Astrocyte (in vitro differentiated cells and primary cell): ENCODE data around the gene NTN1. TPM values are rescaled to one million over a fixed set of nuclear protein-coding genes. Genes with fewer than 3 reads are reported as not detected.

Experiments used
- DNase-seq: peaks from one replicate; pipeline ENCODE4 v3.0.0-alpha.2; 2010; ENCODE audit warnings: low read depth
- FAIRE-seq: peaks from 2 replicates; lab custom pipeline; 2011; peaks lifted over from hg19 to GRCh38; lab: Jason Lieb, UNC
- H2AFZ ChIP-seq: 2 replicates; pipeline ENCODE4 v1.6.0; 2012; ENCODE audit warnings: low read depth, low read length, inconsistent platforms
- H3K27ac ChIP-seq: 2 replicates; pipeline ENCODE4 v1.5.1; 2011; ENCODE audit warnings: low read depth, low read length, inconsistent platforms
- H3K27me3 ChIP-seq: 2 replicates; pipeline ENCODE4 v1.6.0; 2011; ENCODE audit warnings: low read length, inconsistent platforms; ENCODE audit not compliant: insufficient read depth
- H3K36me3 ChIP-seq: 2 replicates; pipeline ENCODE4 v1.5.1; 2011; ENCODE audit warnings: low read length, inconsistent platforms; ENCODE audit not compliant: insufficient read depth
- H3K4me1 ChIP-seq: 2 replicates; pipeline ENCODE4 v1.5.1; 2011; ENCODE audit warnings: low read length, inconsistent platforms; ENCODE audit not compliant: insufficient read depth
- H3K4me2 ChIP-seq: 2 replicates; pipeline ENCODE4 v1.6.0; 2012; ENCODE audit warnings: low read length, inconsistent platforms
- H3K4me3 ChIP-seq: 2 replicates; pipeline ENCODE4 v1.5.1; 2011; ENCODE audit warnings: low read depth, mild to moderate bottlenecking, low read length, inconsistent platforms; ENCODE audit not compliant: insufficient read depth
- H3K79me2 ChIP-seq: 2 replicates; pipeline ENCODE4 v1.6.0; 2012; ENCODE audit warnings: mild to moderate bottlenecking, low read length, inconsistent platforms; ENCODE audit not compliant: insufficient read depth
- H3K9ac ChIP-seq: 2 replicates; pipeline ENCODE4 v1.6.0; 2012; ENCODE audit warnings: mild to moderate bottlenecking, low read length, inconsistent platforms
- H3K9me3 ChIP-seq: 2 replicates; pipeline ENCODE4 v1.5.1; 2012; ENCODE audit warnings: low read depth, mild to moderate bottlenecking, low read length, inconsistent platforms; ENCODE audit not compliant: insufficient read depth
- H4K20me1 ChIP-seq: 2 replicates; pipeline ENCODE4 v1.6.0; 2012; ENCODE audit warnings: low read length, inconsistent platforms; ENCODE audit not compliant: insufficient read depth
- H3K27ac Mint-ChIP-seq: one replicate; pipeline ENCODE4 v1.8.0; 2021; ENCODE audit warnings: mild to moderate bottlenecking, mixed read lengths; ENCODE audit not compliant: unreplicated experiment
- H3K27me3 Mint-ChIP-seq: one replicate; pipeline ENCODE4 v1.8.0; 2021; ENCODE audit warnings: low read depth, mixed read lengths; ENCODE audit not compliant: unreplicated experiment
- H3K36me3 Mint-ChIP-seq: one replicate; pipeline ENCODE4 v1.8.0; 2021; ENCODE audit warnings: low read depth, mixed read lengths; ENCODE audit not compliant: unreplicated experiment
- H3K4me1 Mint-ChIP-seq: one replicate; pipeline ENCODE4 v1.8.0; 2021; ENCODE audit warnings: low read depth, mixed read lengths; ENCODE audit not compliant: unreplicated experiment
- H3K4me3 Mint-ChIP-seq: one replicate; pipeline ENCODE4 v1.8.0; 2021; ENCODE audit warnings: mild to moderate bottlenecking, moderate library complexity, mixed read lengths; ENCODE audit not compliant: unreplicated experiment
- H3K9me3 Mint-ChIP-seq: one replicate; pipeline ENCODE4 v1.8.0; 2021; ENCODE audit warnings: mild to moderate bottlenecking, mixed read lengths; ENCODE audit not compliant: unreplicated experiment
- EZH2 ChIP-seq: IDR thresholded peaks from 2 replicates; pipeline ENCODE4 v1.6.1; 2012; ENCODE audit warnings: mild to moderate bottlenecking, low read length, inconsistent platforms; ENCODE audit not compliant: insufficient read depth
- total RNA-seq: library from RNA; stranded (reverse); gene quantifications from 2 replicates; pipeline ENCODE4 v1.2.1, GENCODE V29; 2021
- TF ChIP-seq, protein P1 (sequence below): IDR thresholded peaks from 2 replicates; pipeline ENCODE4 v1.5.1; 2011; ENCODE audit warnings: low read depth, mild to moderate bottlenecking, inconsistent platforms, low read length, moderate library complexity; ENCODE audit not compliant: insufficient read depth

Gene NTN1
- total RNA-seq, 1 donor from 2014 or later = 9.8 TPM

GRCh38 chr17:9218064-9218635 is 196.8 kb downstream of the NTN1 start:
- TF ChIP-seq, protein P1, sequence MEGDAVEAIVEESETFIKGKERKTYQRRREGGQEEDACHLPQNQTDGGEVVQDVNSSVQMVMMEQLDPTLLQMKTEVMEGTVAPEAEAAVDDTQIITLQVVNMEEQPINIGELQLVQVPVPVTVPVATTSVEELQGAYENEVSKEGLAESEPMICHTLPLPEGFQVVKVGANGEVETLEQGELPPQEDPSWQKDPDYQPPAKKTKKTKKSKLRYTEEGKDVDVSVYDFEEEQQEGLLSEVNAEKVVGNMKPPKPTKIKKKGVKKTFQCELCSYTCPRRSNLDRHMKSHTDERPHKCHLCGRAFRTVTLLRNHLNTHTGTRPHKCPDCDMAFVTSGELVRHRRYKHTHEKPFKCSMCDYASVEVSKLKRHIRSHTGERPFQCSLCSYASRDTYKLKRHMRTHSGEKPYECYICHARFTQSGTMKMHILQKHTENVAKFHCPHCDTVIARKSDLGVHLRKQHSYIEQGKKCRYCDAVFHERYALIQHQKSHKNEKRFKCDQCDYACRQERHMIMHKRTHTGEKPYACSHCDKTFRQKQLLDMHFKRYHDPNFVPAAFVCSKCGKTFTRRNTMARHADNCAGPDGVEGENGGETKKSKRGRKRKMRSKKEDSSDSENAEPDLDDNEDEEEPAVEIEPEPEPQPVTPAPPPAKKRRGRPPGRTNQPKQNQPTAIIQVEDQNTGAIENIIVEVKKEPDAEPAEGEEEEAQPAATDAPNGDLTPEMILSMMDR = no peak
- TF ChIP-seq EZH2 = no peak
- no peaks in the 10 kb centered on the region for H3K36me3 ChIP-seq
- peak overlapping the region; percentile 63 for H3K4me2 ChIP-seq
- H3K27me3 ChIP-seq = no peaks in the 10 kb centered on the region
- DNase-seq (no peak), FAIRE-seq (no peak)
- Mint-ChIP-seq H3K27ac (peak overlapping the region; percentile 77), H3K27me3 (peaks cover 3% of the 10 kb centered on the region), H3K9me3 (peaks cover 21% of the 10 kb centered on the region), H3K4me3 (no peak overlapping the region), H3K36me3 (peaks cover 2% of the 10 kb centered on the region), H3K4me1 (peaks cover 12% of the 10 kb centered on the region)
- H3K9me3 ChIP-seq = no peaks in the 10 kb centered on the region
- H3K27ac ChIP-seq = peak overlapping the region; percentile 2
- peaks cover 16% of the 10 kb centered on the region for H3K4me1 ChIP-seq
- no peak overlapping the region for H3K9ac ChIP-seq
- no peaks in the 10 kb centered on the region for H4K20me1 ChIP-seq
- no peaks in the 10 kb centered on the region for H3K79me2 ChIP-seq
- H3K4me3 ChIP-seq = no peak overlapping the region
- H2AFZ ChIP-seq = no peak overlapping the region

DNA sequence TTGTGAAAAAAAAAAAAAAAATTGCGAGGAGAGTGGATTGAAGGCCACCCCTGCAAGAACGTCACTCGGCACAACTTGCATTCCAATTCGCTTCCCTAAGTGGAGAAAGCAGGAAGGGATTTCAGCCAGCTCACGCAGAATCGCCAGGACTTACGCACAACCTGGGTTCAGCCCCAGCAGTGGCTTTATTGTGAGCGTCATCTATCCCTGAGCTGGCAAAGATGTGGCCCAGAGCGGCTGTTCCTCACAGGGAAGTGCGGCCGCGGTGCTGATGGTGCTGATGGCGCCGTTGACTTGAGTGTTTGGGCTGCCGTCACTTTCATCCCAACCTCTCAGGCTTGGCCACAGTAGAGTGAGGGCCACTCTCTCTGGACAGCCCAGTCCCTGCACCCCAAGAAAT is 197.6 kb downstream of the NTN1 start:
- Histone ChIP-seq H3K9me3 (no peaks in the 10 kb centered on the region), H3K4me3 (no peak overlapping the region), H3K36me3 (no peaks in the 10 kb centered on the region), H3K4me1 (peaks cover 16% of the 10 kb centered on the region), H3K27me3 (no peaks in the 10 kb centered on the region), H4K20me1 (no peaks in the 10 kb centered on the region), H2AFZ (no peak overlapping the region), H3K4me2 (no peak overlapping the region), H3K27ac (no peak overlapping the region), H3K9ac (no peak overlapping the region), H3K79me2 (no peaks in the 10 kb centered on the region)
- Mint-ChIP-seq H3K27ac (no peak overlapping the region), H3K36me3 (peaks cover 2% of the 10 kb centered on the region), H3K27me3 (peaks cover 3% of the 10 kb centered on the region), H3K4me3 (no peak overlapping the region), H3K4me1 (peaks cover 12% of the 10 kb centered on the region), H3K9me3 (peaks cover 21% of the 10 kb centered on the region)
- no peak for FAIRE-seq
- DNase-seq = no peak
- TF ChIP-seq, protein P1 = no peak
- no peak for TF ChIP-seq EZH2

DNA sequence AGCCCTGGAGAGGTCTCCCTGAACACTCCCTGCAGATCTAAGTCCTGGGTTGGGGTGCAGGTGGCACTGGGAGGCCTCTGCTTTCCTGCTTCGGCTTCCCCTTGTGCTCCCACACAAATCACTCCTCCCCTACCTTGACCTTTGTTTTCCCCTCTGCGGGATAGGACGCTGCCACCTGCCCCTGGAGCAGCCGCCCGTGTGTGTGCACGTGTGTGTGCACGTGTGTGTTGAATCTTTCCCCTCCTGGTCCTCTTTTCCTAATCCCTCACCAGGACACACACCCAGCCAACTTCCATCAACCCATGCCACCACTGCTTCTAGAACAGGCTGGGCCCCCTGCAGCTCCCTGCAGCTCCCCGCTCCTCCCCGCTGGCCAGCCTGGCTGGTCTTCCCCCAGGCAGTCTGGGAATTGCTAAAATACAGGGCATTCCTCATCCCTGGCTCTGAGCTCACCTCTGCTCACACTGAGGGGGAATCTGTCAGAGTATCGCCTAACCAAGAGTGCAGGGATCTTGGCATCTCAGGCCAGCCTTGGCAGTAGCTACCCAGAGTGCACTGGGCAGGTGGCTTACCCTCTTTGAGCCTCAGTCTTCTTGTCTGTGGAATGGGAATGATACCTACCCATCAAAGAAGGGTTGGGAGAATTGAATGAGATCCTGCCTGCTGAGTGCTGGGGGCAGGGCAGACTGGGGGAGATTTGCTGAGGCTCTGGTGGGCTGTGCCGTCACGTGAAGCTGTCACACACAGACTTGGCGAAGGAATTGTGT is 198.5 kb downstream of the NTN1 start:
- H3K9me3 Mint-ChIP-seq = peaks cover 20% of the 10 kb centered on the region
- no peaks in the 10 kb centered on the region for H3K9me3 ChIP-seq

More for the DNA sequence above, 198.5 kb downstream of the NTN1 start:
- Histone ChIP-seq H4K20me1 (no peaks in the 10 kb centered on the region), H3K4me2 (no peak overlapping the region), H3K36me3 (no peaks in the 10 kb centered on the region), H3K27me3 (no peaks in the 10 kb centered on the region), H3K79me2 (no peaks in the 10 kb centered on the region), H3K4me1 (peaks cover 16% of the 10 kb centered on the region), H3K27ac (no peak overlapping the region), H2AFZ (no peak overlapping the region), H3K4me3 (no peak overlapping the region), H3K9ac (no peak overlapping the region)
- TF ChIP-seq, protein P1 = no peak
- no peak for TF ChIP-seq EZH2
- peaks cover 12% of the 10 kb centered on the region for H3K4me1 Mint-ChIP-seq
- no peak for FAIRE-seq
- peaks cover 2% of the 10 kb centered on the region for H3K36me3 Mint-ChIP-seq
- H3K27ac Mint-ChIP-seq = no peak overlapping the region
- DNase-seq = no peak
- H3K27me3 Mint-ChIP-seq = peaks cover 3% of the 10 kb centered on the region
- H3K4me3 Mint-ChIP-seq = no peak overlapping the region
